HG02885 (cell line): ENCODE measurements around the gene IL1RAP.
"Not testable (repeated sequence)": the region's sequence is repeated elsewhere in the genome, so short reads cannot be mapped to it uniquely, and the experiment has no call there.

Source experiments
- ATAC-seq: cut with Tn5 transposase; IDR thresholded peaks from one replicate; pipeline ENCODE4 v1.9.1; 2021; ENCODE audit warnings: mild to moderate bottlenecking; ENCODE audit not compliant: unreplicated experiment, poor library complexity

Gene IL1RAP

GRCh38 chr3:190506271-190506670 lies 7.6 kb upstream of the IL1RAP start:
- no peak for ATAC-seq

- no peak for ATAC-seq
Measured at GRCh38 chr3:190512666-190513065, 1.2 kb upstream of the IL1RAP start.

GRCh38 chr3:190514413-190515153 lies 698 bp downstream of the IL1RAP start:
- ATAC-seq, result peak; percentile 15

GRCh38 chr3:190516416-190516815 lies 2.5 kb downstream of the IL1RAP start:
- no peak for ATAC-seq

GRCh38 chr3:190517687-190518086 lies 3.8 kb downstream of the IL1RAP start:
- no peak for ATAC-seq

- ATAC-seq, result not testable (repeated sequence)
Measured at GRCh38 chr3:190518531-190518930, 4.6 kb downstream of the IL1RAP start.

GRCh38 chr3:190519886-190520285 lies 6.0 kb downstream of the IL1RAP start:
- ATAC-seq, result no peak

- ATAC-seq, result no peak
Measured at GRCh38 chr3:190521998-190522397, 8.1 kb downstream of the IL1RAP start.

- ATAC-seq, result no peak
Measured at GRCh38 chr3:190522621-190523222, 8.8 kb downstream of the IL1RAP start.

GRCh38 chr3:190524942-190525341 lies 11.1 kb downstream of the IL1RAP start:
- ATAC-seq, result no peak

- ATAC-seq, result no peak
Measured at GRCh38 chr3:190525634-190526033, 11.7 kb downstream of the IL1RAP start.

GRCh38 chr3:190526787-190527762 lies 13.2 kb downstream of the IL1RAP start:
- ATAC-seq, result no peak

GRCh38 chr3:190528706-190529105 lies 14.8 kb downstream of the IL1RAP start:
- no peak for ATAC-seq

- ATAC-seq, result no peak
Measured at GRCh38 chr3:190531406-190531805, 17.5 kb downstream of the IL1RAP start.

- no peak for ATAC-seq
Measured at GRCh38 chr3:190532731-190533203, 18.9 kb downstream of the IL1RAP start.

GRCh38 chr3:190533511-190534281 lies 19.8 kb downstream of the IL1RAP start:
- no peak for ATAC-seq

- no peak for ATAC-seq
Measured at GRCh38 chr3:190534386-190534785, 20.5 kb downstream of the IL1RAP start.

- ATAC-seq, result no peak
Measured at GRCh38 chr3:190534986-190535385, 21.1 kb downstream of the IL1RAP start.

GRCh38 chr3:190537146-190537545 lies 23.3 kb downstream of the IL1RAP start:
- no peak for ATAC-seq

- no peak for ATAC-seq
Measured at GRCh38 chr3:190538288-190538687, 24.4 kb downstream of the IL1RAP start.
